Endothelial cell of umbilical vein (primary cell): ENCODE data around the gene PLEKHG5. TPM values are rescaled to one million over a fixed set of nuclear protein-coding genes. Genes with fewer than 3 reads are reported as not detected.

Experiments
- BruUV-seq: library from RNA; stranded (reverse); fragments of 400-500 nt; replicated peaks from 2 replicates; lab custom pipeline; 2021; lab: Mats Ljungman, UMichigan
- CTCF ChIA-PET: fragments of 300-600, 350-600 bp; sonication (Branson Sonifier 250); formaldehyde crosslinking; loops from one replicate; lab custom pipeline; 2021; ENCODE audit warnings: antibody characterized with exemption, inconsistent platforms; lab: Charles Lee
- POLR2A ChIA-PET: fragments of 300-600, 350-600 bp; sonication (Branson Sonifier 250); formaldehyde crosslinking; loops from one replicate; lab custom pipeline; 2021; ENCODE audit warnings: antibody characterized with exemption, inconsistent platforms; lab: Charles Lee
- DNase-seq: peaks from one replicate; pipeline ENCODE4 v3.0.0-alpha.2; 2011; ENCODE audit warnings: low read depth, low spot score
- FAIRE-seq: peaks from 2 replicates; lab custom pipeline; 2011; peaks lifted over from hg19 to GRCh38; lab: Jason Lieb, UNC
- H2AFZ ChIP-seq: 2 replicates; pipeline ENCODE4 v1.6.0; 2012; ENCODE audit warnings: low read depth, low read length, control low read depth, inconsistent platforms
- H3K27ac ChIP-seq: 2 replicates; pipeline ENCODE4 v1.5.1; 2011; ENCODE audit warnings: low read depth, mild to moderate bottlenecking, control low read depth, low read length, moderate library complexity; ENCODE audit not compliant: insufficient read depth
- H3K27me3 ChIP-seq, 2 experiments: 2 replicates each; pipeline versions ENCODE4 v1.6.0 to v1.6.1; 2011; ENCODE audit warnings: low read length in 2 of 2, mixed read lengths in 1 of 2; ENCODE audit not compliant: control insufficient read depth in 2 of 2, insufficient read depth in 2 of 2
- H3K36me3 ChIP-seq, 2 experiments: 2 replicates in 1 of 2; 3 replicates in 1 of 2; pipeline ENCODE4 v1.5.1; 2011; ENCODE audit warnings: low read length in 2 of 2, mild to moderate bottlenecking in 1 of 2, moderate library complexity in 1 of 2; ENCODE audit not compliant: control insufficient read depth in 2 of 2, insufficient read depth in 2 of 2; ENCODE audit errors: extremely low read depth in 1 of 2
- H3K4me1 ChIP-seq: 3 replicates; pipeline ENCODE4 v1.5.1; 2011; ENCODE audit warnings: mild to moderate bottlenecking, low read length; ENCODE audit not compliant: control insufficient read depth, insufficient read depth; ENCODE audit errors: extremely low read depth
- H3K4me2 ChIP-seq: 2 replicates; pipeline ENCODE4 v1.6.1; 2011; ENCODE audit warnings: low read length, control low read depth, mixed read lengths; ENCODE audit not compliant: insufficient read depth
- H3K4me3 ChIP-seq, 3 experiments: fragments of 200-600 bp in 1 of 3; sonication (generic), shearing (Covaris generic) in 1 of 3; replicated peaks in 1 of 3; 2 replicates each; pipeline ENCODE4 v1.5.1; 2011 to 2016; ENCODE audit warnings: control low read depth in 3 of 3, low read length in 3 of 3, mild to moderate bottlenecking in 2 of 3, inconsistent platforms in 1 of 3, low read depth in 1 of 3, moderate library complexity in 1 of 3; ENCODE audit not compliant: insufficient read depth in 1 of 3
- H3K79me2 ChIP-seq: 2 replicates; pipeline ENCODE4 v1.6.0; 2012; ENCODE audit warnings: low read length, inconsistent platforms; ENCODE audit not compliant: control insufficient read depth, insufficient read depth
- H3K9ac ChIP-seq: replicated peaks from 2 replicates; pipeline ENCODE3; 2011; ENCODE audit warnings: low read length, control low read depth; ENCODE audit not compliant: insufficient read depth; ENCODE audit errors: extremely low read depth
- H3K9me1 ChIP-seq: replicated peaks from 3 replicates; pipeline ENCODE4 v1.6.0; 2011; ENCODE audit warnings: mild to moderate bottlenecking, low read length; ENCODE audit not compliant: control insufficient read depth, insufficient read depth; ENCODE audit errors: extremely low read depth
- H3K9me3 ChIP-seq: replicated peaks from 2 replicates; pipeline ENCODE4 v1.5.1; 2012; ENCODE audit warnings: low read length, inconsistent platforms; ENCODE audit not compliant: control insufficient read depth, insufficient read depth
- H4K20me1 ChIP-seq: replicated peaks from 2 replicates; pipeline ENCODE3; 2011; ENCODE audit warnings: mild to moderate bottlenecking, low read length; ENCODE audit not compliant: control insufficient read depth, insufficient read depth; ENCODE audit errors: extremely low read depth
- CTCF ChIP-seq, 2 donors: IDR thresholded peaks; 1 replicate in 1 of 2; 2 replicates in 1 of 2; pipeline ENCODE4 v1.5.1; 2011; ENCODE audit warnings: low read length in 2 of 2, mild to moderate bottlenecking in 2 of 2, moderate library complexity in 2 of 2, control low read depth in 1 of 2, inconsistent platforms in 1 of 2, low read depth in 1 of 2; ENCODE audit not compliant: insufficient read depth in 1 of 2; ENCODE audit errors: extremely low read depth in 1 of 2
- EZH2 ChIP-seq: IDR thresholded peaks from 2 replicates; pipeline ENCODE4 v1.6.1; 2012; ENCODE audit warnings: borderline replicate concordance, low read depth, mild to moderate bottlenecking, moderate library complexity, low read length, inconsistent platforms; ENCODE audit not compliant: severe bottlenecking
- FOS ChIP-seq: IDR thresholded peaks from 2 replicates; pipeline ENCODE4 v1.6.1; 2011; ENCODE audit warnings: mild to moderate bottlenecking, low read length, moderate library complexity, borderline replicate concordance; ENCODE audit not compliant: insufficient read depth
- GATA2 ChIP-seq: IDR thresholded peaks from 2 replicates; pipeline ENCODE4 v1.7.0; 2011; ENCODE audit warnings: low read depth, mild to moderate bottlenecking, moderate library complexity, mixed read lengths, low read length; ENCODE audit not compliant: insufficient read length, insufficient read depth
- JUN ChIP-seq: IDR thresholded peaks from 2 replicates; pipeline ENCODE4 v1.6.1; 2011; ENCODE audit warnings: borderline replicate concordance, low read depth; ENCODE audit not compliant: insufficient read length, insufficient read depth
- MYC ChIP-seq: IDR thresholded peaks from one replicate; pipeline ENCODE4 v1.6.1; 2011; ENCODE audit warnings: mild to moderate bottlenecking, low read depth, low read length
- POLR2A ChIP-seq: IDR thresholded peaks from 2 replicates; pipeline ENCODE4 v1.6.1; 2012; ENCODE audit warnings: low read depth, mild to moderate bottlenecking, control low read depth, low read length
- POLR2AphosphoS5 ChIP-seq: IDR thresholded peaks from 2 replicates; pipeline ENCODE4 v1.6.1; 2012; ENCODE audit warnings: low read depth, mild to moderate bottlenecking, control low read depth, low read length, moderate library complexity; ENCODE audit not compliant: insufficient read depth
- dilution Hi-C: fragments of 300-500 bp; cut with MboI; formaldehyde crosslinking; loops from one replicate; pipeline ENCODE4 v1.15.0; 2019; ENCODE audit warnings: low sequenced_read_pairs; ENCODE audit not compliant: extremely low pct_ligation_motif_present
- intact Hi-C: fragments of 100-400 bp; cut with micrococcal nuclease; formaldehyde crosslinking; loops from one replicate; pipeline ENCODE4 v1.10.0; 2022
- polyA plus RNA-seq, 4 experiments: library from polyadenylated mRNA; depleted of rRNA in 3 of 4; stranded (reverse) in 3 of 4; unstranded in 1 of 4; fragments of >200 nt; gene quantifications; 2 replicates each; pipeline versions ENCODE4 v1.2.1 to v1.2.3, GENCODE V29; 2011 to 2012; ENCODE audit warnings: missing spikeins in 1 of 4
- total RNA-seq: library from RNA; stranded (reverse); gene quantifications from 2 replicates; pipeline ENCODE4 v1.2.3, GENCODE V29; 2021
- TF ChIP-seq, protein P1 (sequence below): IDR thresholded peaks from 2 replicates; pipeline ENCODE4 v1.6.1; 2011; ENCODE audit not compliant: insufficient read depth, insufficient read length

Gene PLEKHG5
- total and polyA plus RNA-seq, 2 donors (not counting 3 experiments of a cell fraction or from before 2014, with no cell fraction given), result 30.6 to 56.9 TPM

DNA sequence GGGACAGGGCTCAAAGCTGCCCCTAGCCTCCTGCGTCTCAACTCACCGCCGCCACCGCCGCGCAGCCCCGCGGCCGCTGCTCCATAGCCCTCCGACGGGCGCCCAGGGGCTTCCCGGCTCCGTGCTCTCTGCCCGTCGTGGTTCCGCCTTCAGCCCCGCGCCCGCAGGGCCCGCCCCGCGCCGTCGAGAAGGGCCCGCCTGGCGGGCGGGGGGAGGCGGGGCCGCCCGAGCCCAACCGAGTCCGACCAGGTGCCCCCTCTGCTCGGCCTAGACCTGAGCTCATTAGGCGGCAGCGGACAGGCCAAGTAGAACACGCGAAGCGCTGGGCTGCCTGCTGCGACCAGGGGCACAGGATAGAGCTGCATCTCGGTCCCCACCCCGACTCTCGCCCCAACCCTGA lies 25.4 kb downstream of the PLEKHG5 start, which contains the start of gene TNFRSF25:
Gene TNFRSF25 (minus strand): TSS at position 151 of the 400 bp plus-strand sequence. CDS start 66 bp downstream, at position 85.
- no TSS peak for BruUV-seq
- ChIA-PET CTCF (no interaction called here), POLR2A (no interaction called here)
- FAIRE-seq (no peak), DNase-seq (no peak)
- Histone ChIP-seq H3K4me2 (no peak within 1 kb of the TSS), H3K27ac (no peak within 1 kb of the TSS), H3K36me3 (peaks cover 13 to 50% of the 10 kb centered on the region in 2 experiments), H3K9me1 (no peaks in the 10 kb centered on the region), H3K4me1 (no peaks in the 10 kb centered on the region), H3K9ac (no peak within 1 kb of the TSS), H3K9me3 (no peaks in the 10 kb centered on the region), H3K27me3 (no peaks in the 10 kb centered on the region), H3K4me3 (no peak within 1 kb of the TSS), H4K20me1 (no peaks in the 10 kb centered on the region), H3K79me2 (no peaks in the 10 kb centered on the region), H2AFZ (no peak within 1 kb of the TSS)
- TF ChIP-seq POLR2A (no peak), JUN (no peak), EZH2 (no peak), POLR2AphosphoS5 (no peak), CTCF (IDR thresholded peaks at IDR 0.05; ENCODE audit: extremely low read depth in 1 of 2, insufficient read depth in 1 of 2, low read depth in 1 of 2, low read length in 2 of 2) (no peak), GATA2 (no peak), MYC (no peak), FOS (no peak)
- TF ChIP-seq, protein P1, sequence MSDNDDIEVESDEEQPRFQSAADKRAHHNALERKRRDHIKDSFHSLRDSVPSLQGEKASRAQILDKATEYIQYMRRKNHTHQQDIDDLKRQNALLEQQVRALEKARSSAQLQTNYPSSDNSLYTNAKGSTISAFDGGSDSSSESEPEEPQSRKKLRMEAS, result no peak
- intact Hi-C loops (no loop called here), dilution Hi-C loops (no loop called here)
